DND-41 (cell line): ENCODE results near the gene RAI1.

ENCODE experiments used
- ATAC-seq: fragments of 200-7000 bp; cut with Tn5 transposase; 3 replicates; pipeline ENCODE4 v1.9.1; 2021; ENCODE audit warnings: low read depth; ENCODE audit not compliant: insufficient read depth
- DNase-seq: peaks from one replicate; pipeline ENCODE4 v3.0.0-alpha.2; 2020
- H2AFZ ChIP-seq: 2 replicates; pipeline ENCODE4 v1.6.0; 2012; ENCODE audit warnings: low read depth, low read length
- H3K27ac ChIP-seq: 2 replicates; pipeline ENCODE4 v1.5.1; 2012; ENCODE audit warnings: low read length, inconsistent platforms
- H3K27me3 ChIP-seq: fragments of 200-600 bp; sonication (generic); 2 replicates; pipeline ENCODE4 v1.6.0; 2012; ENCODE audit warnings: low read length, mild to moderate bottlenecking, inconsistent platforms; ENCODE audit not compliant: insufficient read depth, poor library complexity
- H3K36me3 ChIP-seq: 2 replicates; pipeline ENCODE4 v1.5.1; 2012; ENCODE audit warnings: low read length, inconsistent platforms; ENCODE audit not compliant: insufficient read depth
- H3K4me1 ChIP-seq: 2 replicates; pipeline ENCODE4 v1.5.1; 2012; ENCODE audit warnings: mild to moderate bottlenecking, low read length; ENCODE audit not compliant: insufficient read depth
- H3K4me2 ChIP-seq: 2 replicates; pipeline ENCODE4 v1.6.0; 2012; ENCODE audit warnings: mild to moderate bottlenecking, moderate library complexity, low read length, inconsistent platforms; ENCODE audit not compliant: insufficient read depth
- H3K4me3 ChIP-seq, 2 experiments: fragments of 200-600 bp in 1 of 2; shearing (Covaris generic) in 1 of 2; 2 replicates each; pipeline ENCODE4 v1.5.1; 2012 to 2016; ENCODE audit warnings: inconsistent platforms in 2 of 2, low read length in 2 of 2, mild to moderate bottlenecking in 2 of 2, low read depth in 1 of 2, moderate library complexity in 1 of 2
- H3K79me2 ChIP-seq: 2 replicates; pipeline ENCODE4 v1.6.0; 2012; ENCODE audit warnings: low read length, inconsistent platforms; ENCODE audit not compliant: insufficient read depth
- H3K9ac ChIP-seq: 2 replicates; pipeline ENCODE4 v1.6.0; 2012; ENCODE audit warnings: low read depth, mild to moderate bottlenecking, inconsistent platforms, low read length, moderate library complexity
- H3K9me3 ChIP-seq: 2 replicates; pipeline ENCODE4 v1.5.1; 2012; ENCODE audit warnings: low read length, moderate library complexity, mild to moderate bottlenecking, inconsistent platforms; ENCODE audit not compliant: insufficient read depth, severe bottlenecking
- H4K20me1 ChIP-seq: 2 replicates; pipeline ENCODE4 v1.6.0; 2012; ENCODE audit warnings: low read length; ENCODE audit not compliant: insufficient read depth
- CTCF ChIP-seq: IDR thresholded peaks from 2 replicates; pipeline ENCODE4 v1.5.1; 2012; ENCODE audit warnings: borderline replicate concordance, low read length, moderate library complexity, mild to moderate bottlenecking; ENCODE audit not compliant: poor library complexity, severe bottlenecking; ENCODE audit errors: extremely low read depth
- EZH2 ChIP-seq: IDR thresholded peaks from 3 replicates; pipeline ENCODE4 v1.6.1; 2012; ENCODE audit warnings: borderline replicate concordance, low read depth, mild to moderate bottlenecking, moderate library complexity, low read length, inconsistent platforms; ENCODE audit not compliant: severe bottlenecking

RAI1 gene

DNA sequence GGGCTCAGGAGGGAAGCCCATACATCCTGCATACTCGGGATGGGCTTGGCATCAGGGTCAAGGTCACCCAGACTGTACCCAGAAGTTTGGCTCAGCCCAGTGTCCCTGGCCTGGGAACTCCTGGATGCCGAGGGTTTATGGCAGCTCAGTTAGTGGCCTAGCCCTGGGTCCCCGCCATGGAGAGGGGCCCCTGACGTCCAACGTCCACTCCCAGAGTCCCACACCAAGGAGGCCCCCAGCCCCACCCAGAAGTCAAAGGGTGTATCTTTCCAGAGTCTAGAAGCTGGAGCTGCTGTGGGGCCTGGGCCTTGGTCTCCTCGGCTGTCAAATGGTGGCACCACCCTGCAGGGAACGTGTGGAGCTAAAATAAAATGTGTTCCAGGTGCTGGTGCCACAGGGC, 79.1 kb downstream of the RAI1 start:
- TF ChIP-seq EZH2 (no peak), CTCF (no peak)
- ATAC-seq: no peak
- peaks cover 98% of the 10 kb centered on the region for H3K79me2 ChIP-seq
- no peak overlapping the region for H2AFZ ChIP-seq
- no peak overlapping the region for H3K9ac ChIP-seq
- H3K4me2 ChIP-seq: no peak overlapping the region
- no peak overlapping the region for H3K4me3 ChIP-seq
- H3K36me3 ChIP-seq: peaks cover 32% of the 10 kb centered on the region
- H3K4me1 ChIP-seq: no peaks in the 10 kb centered on the region
- peaks cover 86% of the 10 kb centered on the region for H4K20me1 ChIP-seq
- H3K9me3 ChIP-seq: no peaks in the 10 kb centered on the region
- no peak for DNase-seq
- H3K27me3 ChIP-seq: no peaks in the 10 kb centered on the region
- no peak overlapping the region for H3K27ac ChIP-seq

DNA sequence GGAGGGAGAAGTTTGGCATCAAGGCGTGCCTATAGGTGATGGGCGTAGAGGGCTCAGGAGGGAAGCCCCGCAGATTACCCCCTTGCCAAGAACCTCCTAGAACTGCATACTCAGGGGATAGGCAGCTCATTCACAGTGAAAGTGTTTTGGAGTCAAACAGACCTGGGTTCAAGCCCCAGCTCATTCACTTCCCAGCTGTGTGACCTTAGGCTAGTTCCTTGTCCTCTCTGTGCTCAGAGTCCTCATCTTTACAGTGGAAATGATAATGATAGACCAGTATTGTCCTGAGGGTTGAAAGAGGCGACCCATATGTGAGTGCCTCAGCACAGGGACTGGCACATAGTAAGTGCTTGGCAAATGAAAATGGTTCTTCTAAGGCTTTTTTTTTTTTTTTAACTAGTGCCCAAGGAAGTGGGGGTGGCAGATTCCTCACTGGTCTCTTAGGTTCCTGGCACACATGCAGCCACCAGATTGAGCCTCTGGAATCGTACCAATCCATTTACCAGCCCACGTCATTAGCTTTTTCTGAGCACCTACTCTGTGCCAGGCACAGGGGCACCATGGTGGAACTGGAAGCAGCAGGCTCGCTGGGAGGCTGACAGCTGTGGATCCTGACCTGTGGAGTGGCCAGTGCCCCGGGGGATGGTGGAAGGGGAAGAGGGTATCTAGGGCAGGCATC, 79.8 kb downstream of the RAI1 start:
- Histone ChIP-seq H3K9me3 (no peaks in the 10 kb centered on the region), H3K4me2 (no peak overlapping the region), H3K9ac (no peak overlapping the region), H3K4me1 (no peaks in the 10 kb centered on the region), H4K20me1 (peaks cover 86% of the 10 kb centered on the region), H3K27ac (no peak overlapping the region), H3K36me3 (peaks cover 38% of the 10 kb centered on the region), H3K79me2 (peaks cover 98% of the 10 kb centered on the region), H3K27me3 (no peaks in the 10 kb centered on the region), H3K4me3 (no peak overlapping the region), H2AFZ (no peak overlapping the region)
- ATAC-seq: no peak
- TF ChIP-seq EZH2 (no peak), CTCF (no peak)
- DNase-seq: no peak

GRCh38 chr17:17761894-17762743, 80.9 kb downstream of the RAI1 start:
- H3K27ac ChIP-seq: no peak overlapping the region
- DNase-seq (no peak), ATAC-seq (no peak)
- H3K9me3 ChIP-seq: no peaks in the 10 kb centered on the region
- H2AFZ ChIP-seq: no peak overlapping the region
- no peaks in the 10 kb centered on the region for H3K27me3 ChIP-seq
- no peak overlapping the region for H3K4me2 ChIP-seq
- peaks cover 88% of the 10 kb centered on the region for H4K20me1 ChIP-seq
- no peaks in the 10 kb centered on the region for H3K4me1 ChIP-seq
- H3K79me2 ChIP-seq: peaks cover 99% of the 10 kb centered on the region
- H3K4me3 ChIP-seq: no peak overlapping the region
- no peak for TF ChIP-seq EZH2
- no peak for TF ChIP-seq CTCF
- H3K9ac ChIP-seq: no peak overlapping the region
- peaks cover 42% of the 10 kb centered on the region for H3K36me3 ChIP-seq
